VCaP (cell line): Measurements from ENCODE around the gene DNAJB6.
A peak's percentile ranks its signal among the peaks of the same experiment; 100 is the strongest.

Experiments
- H3K27ac ChIP-seq: fragments of 450-650 bp; 2 replicates; pipeline ENCODE4 v1.5.1; 2017
- CTCF ChIP-seq: fragments of 450-650 bp; conservative IDR thresholded peaks from 2 replicates; pipeline ENCODE4 v1.5.1; 2017; ENCODE audit warnings: mild to moderate bottlenecking, moderate library complexity

The DNAJB6 gene

DNA sequence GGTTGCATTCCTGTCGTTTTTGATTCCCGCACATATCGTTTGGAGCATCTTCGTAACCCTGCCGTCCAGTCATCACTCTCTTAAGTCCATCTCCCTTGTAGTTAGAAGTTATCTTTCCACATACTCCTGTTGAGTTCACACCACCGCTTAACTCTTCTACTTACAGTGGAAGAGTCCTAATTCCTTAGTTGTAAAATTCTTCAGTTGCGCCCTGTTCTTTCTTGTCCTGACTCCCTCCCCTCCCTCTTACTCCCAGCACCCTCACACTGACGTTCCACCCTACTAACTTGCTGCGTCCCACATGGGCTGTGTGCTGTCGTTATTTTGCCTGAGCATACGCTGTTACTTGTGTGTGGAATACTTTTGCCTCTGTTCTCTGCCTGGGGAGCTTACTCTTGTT is 11.7 kb downstream of the DNAJB6 start:
- H3K27ac ChIP-seq: no peak overlapping the region
- no peak for TF ChIP-seq CTCF

DNA sequence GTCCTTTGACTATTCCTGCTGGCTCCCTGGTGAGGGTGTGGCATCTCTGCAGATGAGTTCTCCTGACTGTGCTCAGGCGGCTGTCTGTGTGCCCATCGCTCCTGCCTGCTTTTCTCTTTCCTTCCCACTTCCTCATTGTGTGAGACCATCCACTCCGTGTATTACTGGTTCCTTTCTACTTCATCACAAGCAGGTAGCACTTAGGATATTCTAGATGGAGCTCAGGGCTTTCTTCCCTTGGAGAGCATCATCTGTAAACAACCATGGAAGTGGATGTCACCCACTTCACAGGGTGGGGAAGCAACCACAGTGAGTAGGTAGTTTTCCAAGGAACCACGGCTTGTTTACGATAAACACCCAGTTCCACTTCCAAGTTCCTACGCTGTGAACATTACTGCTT is 15.7 kb downstream of the DNAJB6 start:
- no peak for TF ChIP-seq CTCF
- H3K27ac ChIP-seq: no peak overlapping the region

DNA sequence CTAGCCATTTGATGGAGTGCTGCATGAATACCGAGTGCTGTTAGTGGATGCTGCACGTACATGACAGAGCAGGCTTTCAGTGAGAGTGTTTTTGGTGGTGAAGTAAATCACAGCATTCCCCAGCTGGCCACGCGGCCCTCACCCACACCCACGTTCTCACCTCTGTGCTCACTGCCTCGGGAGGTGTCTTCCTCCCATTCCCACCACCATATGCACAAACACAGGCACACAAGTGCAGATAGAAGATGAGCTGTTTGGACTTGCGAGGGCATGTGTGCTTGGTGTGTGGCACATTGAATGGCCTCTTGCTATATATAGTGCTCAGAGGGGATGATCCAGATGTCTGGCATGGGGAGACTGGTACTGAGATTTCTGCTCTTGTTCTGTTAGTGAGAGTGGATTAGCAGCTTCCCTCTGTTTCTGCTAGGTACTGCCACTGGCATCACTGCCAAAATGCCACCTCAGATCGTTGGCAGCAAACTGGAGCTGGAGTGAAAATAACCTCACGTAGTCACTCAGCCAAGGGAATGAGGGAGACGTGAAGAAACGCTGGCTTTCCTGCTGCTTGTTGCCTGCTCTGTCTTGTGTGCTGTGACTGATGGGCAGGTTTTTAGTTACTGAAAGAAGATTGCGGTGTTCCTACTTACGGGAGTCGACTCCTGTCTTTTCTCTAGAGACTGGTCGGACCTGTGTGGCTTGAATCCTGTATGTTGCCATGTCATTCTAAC is 19.1 kb downstream of the DNAJB6 start:
- no peak for TF ChIP-seq CTCF
- peak overlapping the region; percentile 74 for H3K27ac ChIP-seq

GRCh38 chr7:157357129-157358040 is 20.6 kb downstream of the DNAJB6 start:
- no peak for TF ChIP-seq CTCF
- peak overlapping the region; percentile 74 for H3K27ac ChIP-seq

DNA sequence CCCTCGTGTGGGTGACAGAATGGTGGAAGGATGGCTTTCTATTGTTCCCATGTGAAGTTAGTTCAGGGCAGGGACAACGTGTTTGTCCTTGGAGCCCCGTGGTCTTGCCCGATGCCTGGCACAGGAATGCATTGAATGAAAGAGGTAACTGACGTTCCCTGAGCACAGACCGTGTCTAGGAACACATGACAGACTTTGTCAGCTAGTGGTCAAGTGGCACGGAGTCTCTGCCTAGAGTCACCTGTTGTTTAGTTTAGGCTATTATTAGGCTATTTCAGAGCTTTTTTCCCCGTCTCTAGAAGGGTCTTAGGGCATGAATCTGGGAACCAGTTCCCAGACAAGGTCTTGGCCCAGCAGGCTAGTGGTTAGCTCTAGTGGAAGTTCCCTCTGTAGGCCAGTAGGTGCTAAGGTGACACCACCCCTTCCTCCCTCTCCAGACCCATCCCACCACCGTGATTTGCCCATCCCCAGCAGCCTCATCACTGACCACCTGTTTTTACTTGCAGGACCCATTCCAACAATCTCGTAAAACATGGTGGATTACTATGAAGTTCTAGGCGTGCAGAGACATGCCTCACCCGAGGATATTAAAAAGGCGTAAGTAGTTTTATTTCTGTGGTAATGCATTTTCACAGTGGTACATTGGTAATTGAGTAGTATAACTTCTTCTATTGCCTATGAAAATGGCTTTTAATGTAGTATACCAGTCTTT is 21.4 kb downstream of the DNAJB6 start:
- peak overlapping the region; percentile 7; the same call in 1 of the 2 replicates for H3K27ac ChIP-seq
- TF ChIP-seq CTCF: no peak

- H3K27ac ChIP-seq: peak overlapping the region; percentile 7; the same call in 1 of the 2 replicates
- TF ChIP-seq CTCF: no peak
Observed at GRCh38 chr7:157358753-157359096, 21.9 kb downstream of the DNAJB6 start.

GRCh38 chr7:157359581-157359980 is 22.8 kb downstream of the DNAJB6 start:
- H3K27ac ChIP-seq: no peak overlapping the region
- no peak for TF ChIP-seq CTCF
